Liver (tissue), 9 donors: ENCODE data around the gene SH3PXD2A. TPM values are rescaled to one million over a fixed set of nuclear protein-coding genes. Genes with fewer than 3 reads are reported as not detected.

ENCODE experiments used
- DNase-seq: peaks from one replicate; pipeline ENCODE4 v3.0.0-alpha.2; 2017; ENCODE audit warnings: low spot score
- H3K27ac ChIP-seq, 2 donors: one replicate each; pipeline ENCODE4 v1.7.0; 2013; ENCODE audit warnings: inconsistent platforms in 2 of 2, low read length in 2 of 2, control low read depth in 1 of 2, low read depth in 1 of 2, mild to moderate bottlenecking in 1 of 2
- H3K27me3 ChIP-seq, 4 donors: one replicate each; pipeline versions ENCODE4 v1.6.1 to v1.7.0; 2013; ENCODE audit warnings: low read length in 3 of 4, inconsistent platforms in 1 of 4, mild to moderate bottlenecking in 1 of 4, moderate library complexity in 1 of 4; ENCODE audit not compliant: control insufficient read depth in 4 of 4, insufficient read depth in 4 of 4
- H3K36me3 ChIP-seq, 4 donors: one replicate each; pipeline versions ENCODE4 v1.6.1 to v1.7.0; 2013; ENCODE audit warnings: low read length in 3 of 4, mild to moderate bottlenecking in 3 of 4, low read depth in 1 of 4, moderate library complexity in 1 of 4; ENCODE audit not compliant: control insufficient read depth in 4 of 4, insufficient read depth in 3 of 4
- H3K4me1 ChIP-seq, 4 donors: one replicate each; pipeline versions ENCODE4 v1.6.1 to v1.7.0; 2013; ENCODE audit warnings: low read length in 3 of 4, mild to moderate bottlenecking in 3 of 4, moderate library complexity in 1 of 4; ENCODE audit not compliant: control insufficient read depth in 4 of 4, insufficient read depth in 4 of 4
- H3K4me3 ChIP-seq, 3 donors: one replicate each; pipeline versions ENCODE4 v1.6.1 to v1.7.0; 2013; ENCODE audit warnings: low read length in 3 of 3, control low read depth in 1 of 3, low read depth in 1 of 3, mild to moderate bottlenecking in 1 of 3
- H3K9ac ChIP-seq, 2 donors: one replicate each; pipeline ENCODE4 v1.7.0; 2013; ENCODE audit warnings: low read length in 2 of 2, mild to moderate bottlenecking in 2 of 2, moderate library complexity in 2 of 2, control low read depth in 1 of 2, low read depth in 1 of 2
- H3K9me3 ChIP-seq, 4 donors: one replicate each; pipeline versions ENCODE4 v1.6.1 to v1.7.0; 2013; ENCODE audit warnings: low read length in 3 of 4; ENCODE audit not compliant: control insufficient read depth in 4 of 4
- ATF3 ChIP-seq: IDR thresholded peaks from 2 replicates; pipeline ENCODE4 v1.6.1; 2016; ENCODE audit warnings: antibody characterized with exemption
- CTCF ChIP-seq: fragments of 150-350 bp; IDR thresholded peaks from 2 replicates; pipeline ENCODE4 v1.5.1; 2017; ENCODE audit warnings: improper control_type of control experiment, low read depth, low read length; ENCODE audit not compliant: missing input control
- EGR1 ChIP-seq, 2 donors: IDR thresholded peaks; 2 replicates each; pipeline ENCODE4 v1.6.1; 2016 to 2018; ENCODE audit warnings: antibody characterized with exemption in 2 of 2, low read depth in 2 of 2
- FOXA1 ChIP-seq: IDR thresholded peaks from 2 replicates; pipeline ENCODE4 v1.6.1; 2016; ENCODE audit warnings: antibody characterized with exemption
- FOXA2 ChIP-seq: IDR thresholded peaks from 2 replicates; pipeline ENCODE4 v1.6.1; 2016; ENCODE audit warnings: antibody characterized with exemption
- GABPA ChIP-seq, 2 donors: IDR thresholded peaks in 1 of 2; conservative IDR thresholded peaks in 1 of 2; 2 replicates each; pipeline ENCODE4 v1.6.1; 2016; ENCODE audit warnings: antibody characterized with exemption in 2 of 2, mild to moderate bottlenecking in 1 of 2, moderate library complexity in 1 of 2
- HNF4A ChIP-seq, 2 donors: conservative IDR thresholded peaks; 2 replicates each; pipeline ENCODE4 v1.6.1; 2016; ENCODE audit warnings: antibody characterized with exemption in 2 of 2, mild to moderate bottlenecking in 2 of 2
- HNF4G ChIP-seq: IDR thresholded peaks from 2 replicates; pipeline ENCODE4 v1.6.1; 2016; ENCODE audit warnings: antibody characterized with exemption
- JUND ChIP-seq, 2 donors: IDR thresholded peaks; 2 replicates each; pipeline ENCODE4 v1.6.1; 2016; ENCODE audit warnings: antibody characterized with exemption in 2 of 2
- MAX ChIP-seq: IDR thresholded peaks from 2 replicates; pipeline ENCODE4 v1.6.1; 2016; ENCODE audit warnings: antibody characterized with exemption
- NR2F2 ChIP-seq: IDR thresholded peaks from 2 replicates; pipeline ENCODE4 v1.6.1; 2016; ENCODE audit warnings: antibody characterized with exemption
- RAD21 ChIP-seq, 2 donors: IDR thresholded peaks; 2 replicates each; pipeline ENCODE4 v1.6.1; 2016; ENCODE audit warnings: antibody characterized with exemption in 2 of 2, mild to moderate bottlenecking in 2 of 2
- REST ChIP-seq: IDR thresholded peaks from 2 replicates; pipeline ENCODE4 v1.6.1; 2016; ENCODE audit warnings: antibody characterized with exemption, mild to moderate bottlenecking
- RXRA ChIP-seq, 2 donors: IDR thresholded peaks; 2 replicates each; pipeline ENCODE4 v1.6.1; 2017 to 2018; ENCODE audit warnings: antibody characterized with exemption in 2 of 2, mild to moderate bottlenecking in 1 of 2
- SP1 ChIP-seq: IDR thresholded peaks from 2 replicates; pipeline ENCODE4 v1.6.1; 2018; ENCODE audit warnings: antibody characterized with exemption, mild to moderate bottlenecking
- TAF1 ChIP-seq: conservative IDR thresholded peaks from 2 replicates; pipeline ENCODE4 v1.6.1; 2016; ENCODE audit warnings: antibody characterized with exemption, mild to moderate bottlenecking
- YY1 ChIP-seq: IDR thresholded peaks from 2 replicates; pipeline ENCODE4 v1.6.1; 2016; ENCODE audit warnings: antibody characterized with exemption, mild to moderate bottlenecking
- ZBTB33 ChIP-seq: IDR thresholded peaks from 2 replicates; pipeline ENCODE4 v1.6.1; 2016; ENCODE audit warnings: antibody characterized with exemption
- WGBS: extraction: QIAGEN DNeasy Blood & Tissue Kit; methylation state at CpG from one replicate; pipeline ENCODE4 v1.1.7; 2013; 5-methylcytosine and 5-hydroxymethylcytosine counted together
- polyA plus RNA-seq, 2 donors: library from polyadenylated mRNA; stranded (reverse) in 1 of 2; unstranded in 1 of 2; fragments of 200-250 nt in 1 of 2; fragments of >200 nt in 1 of 2; fragmentation: Nextera tagmentation in 1 of 2; extraction: Ambion mirVana in 1 of 2; gene quantifications; one replicate each; pipeline versions ENCODE4 v1.2.1 to v1.2.3, GENCODE V29; 2013 to 2015
- total RNA-seq, 2 donors: library from RNA; depleted of rRNA; stranded (reverse); fragments of >200 nt; gene quantifications; one replicate each; pipeline ENCODE4 v1.2.3, GENCODE V29; 2014
- donor health status: healthy.
- donor health status: healthy.
- donor health status: healthy.
- donor health status: healthy.
- donor health status: healthy.

Gene SH3PXD2A
- total and polyA plus RNA-seq, 4 donors, result 0.82 to 5.5 (median 3.9) TPM

- DNase-seq, result no peak
- H3K4me3 ChIP-seq, result no peak overlapping the region
- H3K9ac ChIP-seq, result no peak overlapping the region
- H3K36me3 ChIP-seq, result peaks cover 2 to 27% (median 6%) of the 10 kb centered on the region in 4 donors
- H3K4me1 ChIP-seq, result no peaks in the 10 kb centered on the region
- TF ChIP-seq MAX (no peak), ATF3 (no peak), CTCF (no peak), TAF1 (no peak), SP1 (no peak), NR2F2 (no peak)
- no peaks in the 10 kb centered on the region for H3K27me3 ChIP-seq
- 73% methylated on average over 3 of the region's 3 CpGs for WGBS
- no peaks in the 10 kb centered on the region for H3K9me3 ChIP-seq
- no peak overlapping the region for H3K27ac ChIP-seq
These were observed 256.2 kb downstream of the SH3PXD2A start for GRCh38 chr10:103599211-103599610.

GRCh38 chr10:103598654-103599115 is 256.7 kb downstream of the SH3PXD2A start:
- Histone ChIP-seq H3K9ac (no peak overlapping the region), H3K4me3 (no peak overlapping the region), H3K27me3 (no peaks in the 10 kb centered on the region), H3K4me1 (no peaks in the 10 kb centered on the region), H3K9me3 (no peaks in the 10 kb centered on the region), H3K36me3 (peaks cover 2 to 22% (median 4%) of the 10 kb centered on the region in 4 donors), H3K27ac (no peak overlapping the region)
- TF ChIP-seq FOXA1, result peak; percentile 89
- peak; percentile 91 to 97 for TF ChIP-seq RAD21 (IDR thresholded peaks at IDR 0.05)
- TF ChIP-seq GABPA (IDR thresholded peaks at IDR 0.05 in 1 of 2, conservative IDR thresholded peaks at IDR 0.05 in 1 of 2), result no peak
- TF ChIP-seq REST, result no peak
- TF ChIP-seq YY1, result no peak
- TF ChIP-seq JUND (IDR thresholded peaks at IDR 0.05), result no peak
- TF ChIP-seq EGR1 (IDR thresholded peaks at IDR 0.05; ENCODE audit: low read depth in 2 of 2), result no peak
- TF ChIP-seq HNF4G, result no peak
- no peak for TF ChIP-seq MAX
- no peak for TF ChIP-seq TAF1
- TF ChIP-seq HNF4A (conservative IDR thresholded peaks at IDR 0.05), result no peak
- no peak for TF ChIP-seq NR2F2
- peak; percentile 94 for TF ChIP-seq FOXA2
- no peak for TF ChIP-seq SP1
- TF ChIP-seq RXRA (IDR thresholded peaks at IDR 0.05), result no peak
- TF ChIP-seq ZBTB33, result no peak
- TF ChIP-seq ATF3, result no peak
- peak; percentile 68 for TF ChIP-seq CTCF
- WGBS, result 50% methylated on average over 7 of the region's 7 CpGs
- peak; percentile 63 for DNase-seq
